OCI-LY1 (cell line): ENCODE measurements around the gene SPRED1.
A peak's percentile ranks its signal among the peaks of the same experiment; 100 is the strongest.

ENCODE experiments used
- H2AFZ ChIP-seq: fragments of 200-600 bp; sonication (generic), shearing (Covaris generic); 2 replicates; pipeline ENCODE4 v1.6.0; 2014; ENCODE audit warnings: antibody characterized with exemption, mild to moderate bottlenecking, low read length
- H3F3A ChIP-seq: fragments of 200-600 bp; sonication (generic), shearing (Covaris generic); 2 replicates; pipeline ENCODE4 v1.6.0; 2014; ENCODE audit warnings: mild to moderate bottlenecking, antibody characterized with exemption, low read length, moderate library complexity; ENCODE audit not compliant: insufficient read depth
- H3K27ac ChIP-seq: fragments of 200-600 bp; sonication (generic); 2 replicates; pipeline ENCODE4 v1.5.1; 2014; ENCODE audit warnings: low read length, mixed run types, mild to moderate bottlenecking, low read depth; ENCODE audit not compliant: poor library complexity, severe bottlenecking
- H3K27me3 ChIP-seq: fragments of 200-600 bp; sonication (generic); 2 replicates; pipeline ENCODE4 v1.6.0; 2014; ENCODE audit warnings: antibody characterized with exemption, mild to moderate bottlenecking, low read length, moderate library complexity; ENCODE audit not compliant: insufficient read depth
- H3K36me3 ChIP-seq: fragments of 200-600 bp; sonication (generic); 2 replicates; pipeline ENCODE4 v1.6.1; 2014; ENCODE audit warnings: mild to moderate bottlenecking, antibody characterized with exemption, low read length, moderate library complexity, mixed read lengths; ENCODE audit not compliant: insufficient read depth
- H3K4me1 ChIP-seq: fragments of 200-600 bp; sonication (generic); 2 replicates; pipeline ENCODE4 v1.5.1; 2014; ENCODE audit warnings: mild to moderate bottlenecking, low read length, moderate library complexity; ENCODE audit not compliant: insufficient read depth, severe bottlenecking
- H3K4me2 ChIP-seq: fragments of 200-600 bp; sonication (generic), shearing (Covaris generic); 2 replicates; pipeline ENCODE4 v1.6.1; 2014; ENCODE audit warnings: low read length
- H3K4me3 ChIP-seq: fragments of 200-600 bp; sonication (generic); 2 replicates; pipeline ENCODE4 v1.5.1; 2014; ENCODE audit warnings: low read length, low read depth, mild to moderate bottlenecking, mixed read lengths; ENCODE audit not compliant: poor library complexity, severe bottlenecking
- H3K79me2 ChIP-seq: fragments of 200-600 bp; shearing (Covaris generic); 2 replicates; pipeline ENCODE4 v1.6.1; 2016; ENCODE audit warnings: mixed run types, low read length, mixed read lengths; ENCODE audit not compliant: insufficient read depth
- H3K9ac ChIP-seq: fragments of 200-600 bp; sonication (generic), shearing (Covaris generic); 2 replicates; pipeline ENCODE4 v1.6.1; 2014; ENCODE audit warnings: mild to moderate bottlenecking, low read length, mixed read lengths
- H3K9me2 ChIP-seq: fragments of 200-600 bp; sonication (generic), shearing (Covaris generic); 2 replicates; pipeline ENCODE4 v1.6.1; 2014; ENCODE audit warnings: low read depth, mild to moderate bottlenecking, low read length, mixed read lengths
- H3K9me3 ChIP-seq: fragments of 200-600 bp; shearing (Covaris generic); 2 replicates; pipeline ENCODE4 v1.6.1; 2014; ENCODE audit warnings: low read length, mixed read lengths
- H4K20me1 ChIP-seq: fragments of 200-600 bp; sonication (generic), shearing (Covaris generic); 2 replicates; pipeline ENCODE4 v1.6.0; 2016; ENCODE audit warnings: mild to moderate bottlenecking, low read length; ENCODE audit not compliant: insufficient read depth
- EZH2 ChIP-seq: fragments of 200-600 bp; sonication (generic), shearing (Covaris generic); IDR thresholded peaks from 2 replicates; pipeline ENCODE4 v1.8.0; 2017; ENCODE audit warnings: borderline replicate concordance, mixed run types, mild to moderate bottlenecking, antibody characterized with exemption, low read length, moderate library complexity, mixed read lengths
- TF ChIP-seq, protein P1 (sequence below): fragments of 200-600 bp; sonication (generic), shearing (Covaris generic); IDR thresholded peaks from 2 replicates; pipeline ENCODE4 v1.5.1; 2017; ENCODE audit warnings: mild to moderate bottlenecking, antibody characterized with exemption, low read length, moderate library complexity, mixed read lengths

The SPRED1 gene

GRCh38 chr15:38238311-38238710 is 14.3 kb upstream of the SPRED1 start:
- no peak for TF ChIP-seq EZH2
- TF ChIP-seq, protein P1, sequence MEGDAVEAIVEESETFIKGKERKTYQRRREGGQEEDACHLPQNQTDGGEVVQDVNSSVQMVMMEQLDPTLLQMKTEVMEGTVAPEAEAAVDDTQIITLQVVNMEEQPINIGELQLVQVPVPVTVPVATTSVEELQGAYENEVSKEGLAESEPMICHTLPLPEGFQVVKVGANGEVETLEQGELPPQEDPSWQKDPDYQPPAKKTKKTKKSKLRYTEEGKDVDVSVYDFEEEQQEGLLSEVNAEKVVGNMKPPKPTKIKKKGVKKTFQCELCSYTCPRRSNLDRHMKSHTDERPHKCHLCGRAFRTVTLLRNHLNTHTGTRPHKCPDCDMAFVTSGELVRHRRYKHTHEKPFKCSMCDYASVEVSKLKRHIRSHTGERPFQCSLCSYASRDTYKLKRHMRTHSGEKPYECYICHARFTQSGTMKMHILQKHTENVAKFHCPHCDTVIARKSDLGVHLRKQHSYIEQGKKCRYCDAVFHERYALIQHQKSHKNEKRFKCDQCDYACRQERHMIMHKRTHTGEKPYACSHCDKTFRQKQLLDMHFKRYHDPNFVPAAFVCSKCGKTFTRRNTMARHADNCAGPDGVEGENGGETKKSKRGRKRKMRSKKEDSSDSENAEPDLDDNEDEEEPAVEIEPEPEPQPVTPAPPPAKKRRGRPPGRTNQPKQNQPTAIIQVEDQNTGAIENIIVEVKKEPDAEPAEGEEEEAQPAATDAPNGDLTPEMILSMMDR: no peak
- Histone ChIP-seq H3K9me3 (no peaks in the 10 kb centered on the region), H3K36me3 (no peaks in the 10 kb centered on the region), H3K4me1 (peaks cover 11% of the 10 kb centered on the region), H3K9me2 (no peaks in the 10 kb centered on the region), H3K27me3 (no peaks in the 10 kb centered on the region), H3K9ac (no peak overlapping the region), H3K4me2 (no peak overlapping the region), H3K4me3 (no peak overlapping the region), H3K27ac (no peak overlapping the region), H4K20me1 (no peaks in the 10 kb centered on the region), H3F3A (no peaks in the 10 kb centered on the region), H2AFZ (0 out of 2 replicates have a peak overlapping the region, but pooled peaks have one; percentile 42), H3K79me2 (no peaks in the 10 kb centered on the region)

DNA sequence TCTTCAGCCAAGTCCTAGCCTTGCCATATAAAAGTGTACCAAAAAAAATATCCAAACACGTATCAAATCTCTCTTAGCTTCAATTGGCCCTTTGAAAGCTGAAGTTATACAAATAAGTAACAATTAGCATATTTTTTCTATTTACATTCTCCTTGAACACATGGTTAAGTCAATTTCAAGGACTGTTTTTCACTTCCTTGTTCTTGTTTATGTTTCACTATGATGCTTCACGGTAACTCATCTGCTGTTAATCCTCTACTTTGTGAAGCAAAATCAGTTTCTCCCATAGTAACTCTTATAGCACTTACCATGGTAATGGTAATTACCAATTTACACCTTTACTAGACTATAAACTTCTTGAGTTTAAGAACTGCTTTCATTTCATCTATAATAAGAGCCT is 10.6 kb upstream of the SPRED1 start:
- Histone ChIP-seq H3K36me3 (no peaks in the 10 kb centered on the region), H3K27ac (no peak overlapping the region)

DNA sequence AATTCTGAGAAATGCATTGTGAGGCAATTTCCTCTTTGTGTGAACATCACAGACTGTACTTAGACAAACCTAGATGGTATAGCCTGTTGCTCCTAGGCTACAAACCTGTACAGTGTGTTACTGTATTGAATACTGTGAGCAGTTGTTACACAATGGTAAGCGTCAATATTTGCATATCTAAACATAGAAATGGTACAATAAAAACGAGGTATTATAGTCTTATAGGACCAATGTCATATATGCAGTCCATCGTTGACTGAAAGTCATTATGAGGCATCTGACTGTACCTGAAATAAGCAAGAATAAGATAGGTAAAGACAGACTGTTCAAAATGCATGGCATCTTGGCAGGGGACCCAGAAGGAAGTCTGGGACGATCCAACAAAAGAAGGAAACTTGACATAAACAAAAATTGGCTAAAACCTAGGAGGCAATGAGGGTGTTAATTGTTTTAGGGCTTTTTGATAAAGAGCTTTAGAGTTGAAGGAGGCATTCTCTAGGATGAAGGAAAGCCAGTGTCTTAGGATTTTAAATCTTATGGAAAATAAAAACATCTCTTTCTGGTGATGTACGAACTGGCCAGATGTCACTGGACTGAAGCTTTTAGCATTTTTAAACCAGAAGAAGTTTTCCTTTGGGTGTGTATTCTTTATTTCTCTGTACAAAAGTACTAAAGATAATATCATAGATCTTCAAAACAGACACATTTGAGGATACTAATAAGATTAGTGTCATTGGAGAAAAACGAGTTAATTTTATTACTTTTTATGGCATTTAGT is 9.2 kb upstream of the SPRED1 start:
- no peaks in the 10 kb centered on the region for H3K27me3 ChIP-seq
- H3K4me2 ChIP-seq: no peak overlapping the region
- no peaks in the 10 kb centered on the region for H3K79me2 ChIP-seq
- TF ChIP-seq EZH2: no peak
- TF ChIP-seq, protein P1: no peak
- H3K9ac ChIP-seq: no peak overlapping the region
- H3K4me1 ChIP-seq: peaks cover 8% of the 10 kb centered on the region
- H3K36me3 ChIP-seq: no peaks in the 10 kb centered on the region
- H2AFZ ChIP-seq: no peak overlapping the region
- H3K27ac ChIP-seq: no peak overlapping the region
- H3F3A ChIP-seq: no peaks in the 10 kb centered on the region
- no peaks in the 10 kb centered on the region for H3K9me3 ChIP-seq
- H3K4me3 ChIP-seq: no peak overlapping the region
- H4K20me1 ChIP-seq: no peaks in the 10 kb centered on the region
- H3K9me2 ChIP-seq: no peaks in the 10 kb centered on the region

More for the DNA sequence above, 10.6 kb upstream of the SPRED1 start:
- no peaks in the 10 kb centered on the region for H4K20me1 ChIP-seq
- H3K9me2 ChIP-seq: no peaks in the 10 kb centered on the region
- H3K27me3 ChIP-seq: no peaks in the 10 kb centered on the region
- H3K79me2 ChIP-seq: no peaks in the 10 kb centered on the region
- TF ChIP-seq, protein P1: no peak
- no peak for TF ChIP-seq EZH2
- H3K4me2 ChIP-seq: peak overlapping the region; percentile 21; the same call in 1 of the 2 replicates
- no peaks in the 10 kb centered on the region for H3F3A ChIP-seq
- no peaks in the 10 kb centered on the region for H3K9me3 ChIP-seq
- H3K4me3 ChIP-seq: no peak overlapping the region
- H2AFZ ChIP-seq: peak overlapping the region; percentile 35
- no peak overlapping the region for H3K9ac ChIP-seq
- peaks cover 11% of the 10 kb centered on the region for H3K4me1 ChIP-seq
